COLO668 (cell line): ENCODE results near the gene SCGB1C2.
"Not testable (repeated sequence)": the region's sequence is repeated elsewhere in the genome, so short reads cannot be mapped to it uniquely, and the experiment has no call there.

Source experiments
- DNase-seq: peaks from one replicate; lab custom pipeline; 2025; ENCODE audit not compliant: unreplicated experiment; lab: John Stamatoyannopoulos, UW

Gene SCGB1C2

DNA sequence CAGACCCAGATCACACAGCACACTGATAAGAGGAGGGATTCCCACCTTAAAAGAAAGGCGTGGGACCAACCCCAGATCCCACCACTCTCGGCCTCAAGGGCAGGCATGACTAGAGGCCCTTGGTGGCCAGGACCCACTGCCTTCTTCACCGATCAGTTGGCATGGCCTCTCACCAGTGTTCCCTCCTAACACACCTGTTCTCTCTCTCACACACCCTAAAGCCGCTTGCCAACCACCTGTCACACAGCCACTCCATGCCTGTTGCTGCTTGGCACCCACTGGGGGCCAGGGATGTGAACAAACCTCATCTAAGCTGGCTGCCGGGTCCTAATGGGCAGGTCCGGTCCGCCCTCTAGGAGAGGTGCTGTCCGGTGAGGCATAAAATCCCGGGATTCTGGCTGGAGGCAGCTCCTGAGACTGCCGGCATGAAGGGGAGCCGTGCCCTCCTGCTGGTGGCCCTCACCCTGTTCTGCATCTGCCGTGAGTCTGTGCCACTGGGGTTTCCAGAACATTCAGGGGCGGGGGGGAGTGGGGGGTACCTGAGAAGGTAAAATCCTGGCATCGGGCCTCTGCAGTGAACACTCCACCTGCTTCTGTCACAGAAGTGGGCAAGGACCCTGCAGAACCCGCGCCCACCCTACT, at the start of gene SCGB1C2:
TSS of gene SCGB1C2 (plus strand) at position 404 of the 642 bp plus-strand sequence. CDS start at position 426, 22 bp downstream.
- DNase-seq, result not testable (repeated sequence)

DNA sequence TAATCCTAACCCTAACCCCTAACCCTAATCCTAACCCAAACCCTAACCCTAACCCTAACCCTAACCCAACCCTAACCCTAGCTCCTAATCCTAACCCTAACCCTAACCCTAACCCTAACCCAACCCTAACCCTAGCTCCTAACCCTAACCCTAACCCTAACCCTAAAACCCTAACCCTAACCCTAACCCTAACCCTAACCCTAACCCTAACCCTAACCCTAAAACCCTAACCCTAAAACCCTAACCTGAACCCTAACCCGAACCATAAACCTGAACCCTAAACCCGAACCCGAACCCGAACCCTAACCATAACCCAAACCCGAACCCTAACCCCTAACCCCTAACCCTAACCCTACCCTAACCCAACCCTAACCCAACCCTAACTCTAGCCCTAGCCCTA, 24.3 kb upstream of the SCGB1C2 start:
- DNase-seq, result not testable (repeated sequence)

DNA sequence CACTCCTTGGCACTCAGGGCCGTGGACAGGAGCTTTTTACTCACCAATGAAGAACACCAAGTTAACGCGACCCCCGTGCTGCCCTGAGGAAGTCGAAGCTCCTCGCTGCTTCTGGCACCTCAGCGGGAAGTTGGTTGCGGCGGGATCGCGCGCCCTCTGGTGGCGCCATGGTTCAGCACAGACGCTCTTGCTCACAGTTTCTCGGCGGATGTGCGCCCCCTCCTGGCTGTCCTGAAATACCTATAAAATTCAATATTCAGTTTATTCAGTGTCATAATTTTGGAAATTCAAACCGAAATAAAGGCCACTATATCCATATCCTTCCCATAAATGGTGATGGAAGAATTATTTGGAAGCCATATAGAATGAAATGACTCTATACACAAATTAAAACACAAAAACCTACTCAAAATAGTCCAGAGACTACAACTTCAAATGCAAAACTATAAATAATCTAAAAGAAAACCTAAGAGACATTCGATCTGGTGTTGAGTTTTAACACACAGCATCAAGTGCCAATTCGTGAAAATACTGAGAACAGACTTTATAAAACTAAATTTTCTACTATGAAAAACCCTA, 18.9 kb upstream of the SCGB1C2 start:
- not testable (repeated sequence) for DNase-seq

DNA sequence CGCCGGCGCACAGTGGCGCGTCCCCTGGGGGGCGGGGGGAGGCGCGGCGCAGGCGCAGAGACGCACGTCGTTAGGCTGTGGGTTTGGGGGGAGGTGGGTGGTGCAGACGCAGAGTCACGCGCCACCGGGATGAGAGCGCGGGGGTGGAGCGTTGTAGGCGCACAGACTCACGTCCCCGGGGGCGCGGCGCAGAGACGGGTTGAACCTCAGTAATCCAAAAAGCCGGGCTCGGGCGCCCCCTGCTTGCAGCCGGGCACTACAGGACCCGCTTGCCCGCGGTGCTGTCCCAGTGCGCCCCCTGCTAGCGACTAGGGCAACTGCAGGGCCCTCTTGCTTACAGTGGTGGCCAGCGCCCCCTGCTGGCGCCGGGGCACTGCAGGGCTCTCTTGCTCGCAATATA, 3.4 kb upstream of the SCGB1C2 start:
- DNase-seq, result not testable (repeated sequence)

DNA sequence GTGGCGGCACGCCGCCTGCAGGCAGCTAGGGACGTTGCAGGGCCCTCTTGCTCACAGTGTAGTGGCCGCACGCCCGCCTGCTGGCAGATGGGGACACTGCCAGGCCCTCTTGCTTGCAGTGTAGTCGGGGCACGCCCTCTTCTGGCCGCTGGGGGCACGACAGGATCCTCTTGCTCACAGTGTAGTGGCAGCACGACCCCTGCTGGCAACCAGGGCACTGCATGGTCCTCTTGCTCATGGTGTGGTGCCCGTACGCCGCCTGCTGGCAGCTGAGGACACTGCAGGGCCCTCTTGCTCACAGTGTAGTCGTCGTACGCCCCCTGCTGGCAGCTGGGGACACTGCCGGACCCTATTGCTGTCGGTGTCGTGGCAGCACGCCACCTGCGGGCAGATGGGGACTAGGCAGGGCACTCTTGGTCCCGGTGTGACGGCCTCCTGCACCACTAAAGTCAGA, 3.0 kb upstream of the SCGB1C2 start:
- DNase-seq, result not testable (repeated sequence)

DNA sequence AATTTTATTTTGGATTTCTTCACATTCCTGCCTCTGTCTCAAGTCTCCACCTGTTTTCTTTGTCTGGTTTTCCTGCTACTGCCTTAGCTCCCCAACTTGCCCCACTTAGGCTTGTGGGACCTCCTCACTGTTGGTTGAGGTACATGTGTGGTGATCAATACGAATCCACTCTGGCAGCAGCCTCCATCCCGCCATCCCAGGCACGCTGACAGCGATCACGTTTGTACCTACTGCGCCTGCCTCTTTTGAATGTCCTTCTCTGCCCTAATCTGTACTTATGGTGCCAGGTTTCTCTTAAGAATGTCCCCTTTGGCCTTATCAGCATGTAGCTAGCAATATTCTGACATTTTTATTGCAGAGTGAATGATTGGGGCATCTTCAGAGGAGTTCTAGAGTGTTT, 2.3 kb upstream of the SCGB1C2 start:
- DNase-seq, result not testable (repeated sequence)

DNA sequence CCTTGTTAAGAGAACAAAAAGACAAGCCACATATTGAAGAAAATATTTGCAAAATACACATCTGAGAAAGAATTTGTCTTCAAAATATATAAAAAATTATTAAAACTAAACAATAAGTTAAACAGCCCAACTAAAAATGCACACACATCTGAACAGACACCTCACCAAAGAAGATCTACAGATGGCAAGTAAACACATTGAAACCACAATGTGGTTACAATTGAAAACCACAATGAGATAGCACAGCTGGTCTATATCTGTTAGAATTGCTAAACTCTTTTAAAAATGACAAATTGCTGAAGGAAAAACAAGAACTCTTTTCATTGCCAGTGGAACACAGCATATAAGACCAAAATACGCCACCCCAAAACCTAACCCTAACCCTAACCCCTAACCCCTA, 1.5 kb upstream of the SCGB1C2 start:
- DNase-seq, result not testable (repeated sequence)

DNA sequence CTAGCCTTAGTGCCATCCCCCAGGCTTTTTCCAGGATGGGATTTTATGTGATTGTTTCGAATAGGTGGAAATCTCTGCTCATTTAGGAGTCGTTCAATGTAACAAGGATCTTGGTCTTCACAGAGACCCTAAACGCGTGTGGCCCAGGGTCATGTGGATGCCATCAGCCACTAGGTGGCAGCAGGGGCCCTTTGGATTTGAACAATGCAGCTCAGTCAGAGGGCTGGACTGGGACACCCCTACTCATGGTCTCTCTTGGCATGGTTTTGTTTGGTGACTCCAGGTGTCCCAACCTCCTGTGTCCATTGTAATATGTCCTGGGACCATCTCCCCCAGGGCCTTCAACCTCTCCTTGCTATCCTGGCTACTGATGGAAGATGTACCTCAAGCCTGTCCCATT, 838 bp upstream of the SCGB1C2 start:
- not testable (repeated sequence) for DNase-seq

DNA sequence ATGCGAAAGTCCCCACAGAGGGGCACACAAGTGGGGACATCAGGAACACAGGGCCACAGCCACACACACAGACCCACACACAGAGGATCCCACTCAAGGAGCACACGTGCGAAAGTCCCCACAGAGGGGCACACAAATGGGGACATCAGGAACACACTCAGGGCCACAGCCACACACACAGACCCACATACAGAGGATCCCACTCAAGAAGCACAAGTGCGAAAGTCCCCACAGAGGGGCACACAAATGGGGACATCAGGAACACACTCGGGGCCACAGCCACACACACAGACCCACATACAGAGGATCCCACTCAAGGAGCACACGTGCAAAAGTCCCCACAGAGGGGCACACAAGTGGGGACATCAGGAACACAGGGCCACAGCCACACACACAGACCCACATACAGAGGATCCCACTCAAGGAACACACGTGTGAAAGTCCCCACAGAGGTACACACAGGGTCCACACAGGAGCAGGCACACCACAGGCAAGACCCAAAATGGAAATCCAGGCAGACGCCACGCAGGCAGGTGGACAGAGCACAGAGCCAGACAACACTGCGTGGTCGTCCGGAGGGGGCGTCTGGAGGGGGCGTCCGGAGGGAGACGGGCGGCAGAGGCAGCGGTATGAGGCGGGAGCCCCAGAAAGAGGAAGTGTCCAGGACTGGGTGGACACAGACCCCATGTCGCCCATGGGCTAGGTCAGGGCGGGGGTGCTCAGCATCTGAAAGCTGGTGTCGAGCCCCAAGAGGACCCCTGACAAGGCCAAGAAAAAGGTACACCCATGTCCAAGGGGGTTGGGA, 2.2 kb downstream of the SCGB1C2 start:
- not testable (repeated sequence) for DNase-seq

DNA sequence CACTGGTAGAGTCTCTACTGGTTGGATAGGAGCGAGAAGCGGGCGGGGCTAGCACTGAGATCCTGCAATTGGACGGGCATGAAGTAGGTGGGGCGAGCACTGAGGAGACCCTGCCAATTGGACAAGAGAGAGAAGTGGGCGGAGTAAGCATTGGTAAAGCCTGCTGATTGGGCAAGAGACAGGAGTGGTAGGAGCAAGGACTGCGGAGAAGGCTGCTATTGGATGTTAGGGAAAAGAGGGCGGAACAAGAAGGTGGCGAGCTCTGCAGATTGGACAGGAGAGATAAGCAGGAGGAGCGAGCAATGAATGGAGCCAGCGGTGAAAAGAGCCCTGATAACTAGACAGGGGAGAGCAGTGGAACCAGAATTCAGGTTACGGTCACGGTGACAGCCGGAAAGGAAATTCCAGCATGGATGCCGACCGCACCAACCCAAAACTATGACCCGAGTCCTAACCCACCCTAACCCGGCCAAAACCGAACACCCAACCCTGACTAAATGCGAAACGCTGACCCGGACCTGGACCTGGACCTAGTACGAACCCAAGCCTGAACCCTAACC, 4.8 kb downstream of the SCGB1C2 start:
- DNase-seq, result no peak

DNA sequence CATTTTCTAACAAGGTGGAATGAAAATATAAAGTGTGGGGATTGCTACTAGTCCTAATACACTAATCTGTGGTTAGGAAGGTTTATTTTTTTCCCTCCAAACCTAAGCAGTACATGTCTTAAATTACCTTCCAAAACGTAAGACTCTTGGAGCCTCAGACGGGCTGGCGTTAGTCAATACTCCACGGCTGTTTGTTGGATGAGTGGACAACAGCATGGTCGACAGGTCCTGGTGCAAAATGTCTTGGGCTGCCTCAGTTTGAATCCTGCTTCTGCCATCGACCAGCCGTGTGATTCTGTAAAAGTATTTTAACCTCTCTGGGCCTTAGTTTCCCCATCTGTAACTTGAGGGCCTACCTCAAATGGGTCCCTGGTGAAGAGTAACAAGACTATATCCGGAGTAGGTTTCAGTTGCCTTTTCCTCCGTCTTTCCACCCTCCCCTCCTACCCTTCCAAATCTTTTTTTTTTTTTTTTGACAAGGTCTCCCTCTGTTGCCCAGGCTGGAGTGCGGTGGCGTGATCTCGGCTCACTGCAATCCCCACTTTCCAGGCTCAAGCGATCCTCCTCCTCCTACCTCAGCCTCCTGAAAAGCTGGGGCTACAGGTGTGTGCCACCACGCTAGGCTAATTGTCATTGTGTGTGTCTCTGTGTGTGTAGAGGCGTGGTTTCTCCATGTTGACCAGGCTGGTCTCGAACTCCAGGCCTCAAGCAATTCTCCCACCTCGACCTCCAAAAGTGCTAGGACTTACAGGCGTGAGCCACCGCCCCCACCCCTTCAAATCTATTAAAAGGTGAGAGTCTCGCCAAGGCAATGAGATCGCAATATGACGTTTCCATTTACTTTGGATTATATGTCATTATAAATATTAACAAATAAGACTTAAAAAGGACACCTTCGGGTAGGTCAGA, 5.8 kb downstream of the SCGB1C2 start:
- DNase-seq, result no peak

DNA sequence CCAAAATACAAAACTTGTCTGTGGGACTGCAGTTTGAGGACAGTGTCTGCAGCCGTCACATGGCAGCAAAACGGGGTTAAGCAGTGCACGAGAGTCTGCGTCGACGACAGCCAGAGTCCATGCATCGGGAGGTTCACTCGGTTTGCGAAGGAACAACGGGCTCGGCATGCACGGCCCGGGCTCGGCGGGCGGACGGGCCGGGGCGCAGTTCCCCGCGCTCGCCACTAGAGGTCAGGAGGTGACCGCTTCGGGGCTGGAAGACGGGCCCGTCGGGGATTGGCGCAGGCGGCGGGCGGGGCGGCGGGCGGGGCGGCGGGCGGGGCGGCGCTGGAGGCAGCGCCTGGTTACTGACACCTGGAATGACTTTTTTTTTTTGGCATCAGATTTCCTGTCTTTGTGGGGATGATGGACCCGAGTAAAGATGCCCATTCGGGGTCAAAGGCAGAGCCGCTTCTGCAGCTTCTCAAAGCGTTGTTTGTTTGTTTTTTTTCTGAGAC, 6.5 kb downstream of the SCGB1C2 start:
- DNase-seq, result peak; percentile 71

DNA sequence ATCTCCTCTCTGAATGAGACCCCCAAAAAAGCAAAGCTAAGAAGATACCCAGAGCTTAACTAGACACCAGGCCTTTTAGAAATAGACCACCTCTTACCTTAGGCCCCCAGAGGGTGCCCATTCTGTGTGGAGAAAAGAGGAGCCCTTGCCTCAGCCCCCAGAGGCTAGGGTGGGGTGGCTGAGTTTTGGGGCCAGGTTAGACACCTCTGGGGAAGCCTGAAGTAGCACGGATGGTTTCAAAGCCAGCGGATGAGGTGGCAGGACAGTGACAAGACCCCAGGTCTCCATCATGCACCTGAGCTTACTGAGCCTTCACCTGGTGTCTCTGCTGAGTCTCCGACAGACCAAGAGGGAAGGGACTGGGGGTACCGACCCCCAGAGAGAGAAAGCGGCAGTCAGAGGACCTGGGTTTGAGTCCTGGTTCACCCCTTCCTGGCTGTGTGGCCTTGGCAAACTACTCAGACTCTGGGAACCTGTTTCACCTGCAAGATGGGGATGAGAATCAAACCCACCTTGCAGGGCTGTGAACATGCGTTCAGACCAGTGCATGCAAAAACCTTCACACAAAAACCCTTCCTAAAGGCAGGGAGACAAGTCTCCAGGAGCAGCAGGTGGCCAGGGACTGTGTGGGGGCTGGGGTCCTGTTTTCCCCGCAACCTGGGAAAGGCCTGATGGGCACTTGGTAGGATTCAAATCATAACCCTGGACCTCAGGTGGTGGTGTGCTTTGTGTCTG, 7.7 kb downstream of the SCGB1C2 start:
- DNase-seq, result no peak

DNA sequence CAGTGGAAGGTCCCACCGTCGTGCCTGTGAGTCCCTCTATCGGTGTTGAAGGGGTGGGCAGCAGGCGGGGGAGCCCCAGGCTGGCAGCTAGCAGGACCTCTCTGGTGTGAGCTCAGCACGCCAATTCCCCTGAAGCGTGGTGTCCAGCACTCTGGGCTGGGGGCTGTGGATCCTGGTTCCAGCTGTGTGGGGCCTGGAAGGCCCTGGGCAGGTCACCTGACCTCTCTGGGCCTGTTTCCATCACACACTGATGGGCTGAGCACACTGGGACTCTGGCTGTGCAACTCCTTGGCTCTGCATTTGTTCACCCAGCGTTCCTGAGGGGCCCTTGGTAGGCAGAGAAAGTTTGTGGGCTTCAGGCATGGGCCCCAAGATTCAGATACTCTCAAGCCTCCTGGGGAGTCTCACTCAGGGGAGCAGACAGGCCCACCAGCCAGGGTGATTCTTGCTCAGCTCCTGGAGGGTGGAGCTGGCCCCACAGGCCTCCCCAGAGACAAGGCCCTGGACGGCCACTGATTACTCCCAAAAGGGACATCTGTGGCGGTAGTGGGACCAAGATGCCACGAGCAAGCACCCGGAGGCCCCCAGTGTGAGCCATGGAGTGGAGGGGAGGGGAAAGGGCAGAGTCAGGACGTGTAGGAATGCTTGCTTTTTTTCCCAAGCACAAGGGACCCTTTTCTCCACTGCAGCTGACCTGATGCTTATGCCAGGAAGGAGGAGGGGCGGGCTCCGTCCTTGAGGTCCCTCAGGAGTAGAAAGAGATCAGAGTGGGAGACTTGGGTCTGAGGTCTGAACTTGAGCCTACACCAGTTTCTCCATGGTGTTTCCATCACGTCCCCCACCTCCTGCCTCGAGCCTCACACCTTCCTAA, 8.5 kb downstream of the SCGB1C2 start:
- DNase-seq, result no peak

DNA sequence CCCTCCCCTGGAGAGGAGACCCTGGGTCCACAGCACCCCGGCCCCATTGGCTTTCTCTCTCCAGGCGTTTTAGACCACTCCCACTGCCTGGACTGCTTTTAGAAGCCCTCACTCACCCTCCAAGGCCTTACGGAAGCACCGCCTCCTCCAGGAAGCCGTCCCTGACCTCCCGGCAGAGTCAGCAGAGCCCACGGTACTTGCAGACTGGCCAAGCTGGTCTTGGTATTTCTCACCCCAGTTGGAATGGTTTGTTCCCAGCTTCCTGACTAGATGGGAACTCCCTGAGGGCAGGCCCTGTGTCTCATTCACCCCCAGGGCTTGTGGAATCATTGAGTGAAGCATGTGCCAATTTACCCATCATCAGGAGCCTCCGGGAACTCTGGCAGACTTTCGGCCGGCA, 9.2 kb downstream of the SCGB1C2 start:
- no peak for DNase-seq

DNA sequence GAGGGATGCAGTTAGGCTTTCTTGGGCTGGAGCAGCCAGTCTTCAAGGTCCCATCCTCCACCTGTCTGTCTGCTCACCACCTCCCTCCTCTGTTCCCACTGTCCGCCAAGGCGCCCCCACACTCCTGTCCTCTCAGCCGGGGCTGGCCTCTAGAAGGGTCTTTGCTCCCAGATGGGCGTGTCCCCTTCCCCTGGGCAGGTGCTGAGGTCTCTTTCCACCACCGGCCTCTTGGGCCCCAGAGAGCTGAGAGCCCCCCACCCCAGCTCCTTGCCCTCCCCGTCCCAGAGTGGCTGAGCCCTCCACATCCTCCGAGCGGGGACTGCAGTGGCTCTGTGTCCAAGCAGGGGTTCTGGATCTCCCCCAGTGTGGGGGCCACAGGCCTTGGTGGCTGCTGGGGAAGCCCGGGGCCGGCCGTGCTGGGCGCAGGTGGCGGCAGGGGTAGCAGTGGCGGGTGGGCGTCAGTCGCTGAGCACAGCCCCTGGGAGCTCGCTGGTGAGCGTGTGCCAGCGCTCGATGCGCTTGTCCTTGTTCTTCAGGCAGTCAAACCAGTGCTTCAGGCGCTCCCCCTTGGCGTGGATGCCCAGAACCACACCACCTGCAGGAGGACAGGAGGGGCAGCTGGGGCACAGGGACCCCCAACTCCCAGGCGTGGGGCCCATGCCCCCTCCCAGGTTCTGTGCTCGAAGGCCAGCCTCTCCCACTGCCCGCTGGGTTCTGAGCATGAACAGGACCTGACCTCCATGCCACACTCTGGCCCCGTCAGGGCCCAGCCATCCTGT, 9.8 kb downstream of the SCGB1C2 start:
- no peak for DNase-seq

DNA sequence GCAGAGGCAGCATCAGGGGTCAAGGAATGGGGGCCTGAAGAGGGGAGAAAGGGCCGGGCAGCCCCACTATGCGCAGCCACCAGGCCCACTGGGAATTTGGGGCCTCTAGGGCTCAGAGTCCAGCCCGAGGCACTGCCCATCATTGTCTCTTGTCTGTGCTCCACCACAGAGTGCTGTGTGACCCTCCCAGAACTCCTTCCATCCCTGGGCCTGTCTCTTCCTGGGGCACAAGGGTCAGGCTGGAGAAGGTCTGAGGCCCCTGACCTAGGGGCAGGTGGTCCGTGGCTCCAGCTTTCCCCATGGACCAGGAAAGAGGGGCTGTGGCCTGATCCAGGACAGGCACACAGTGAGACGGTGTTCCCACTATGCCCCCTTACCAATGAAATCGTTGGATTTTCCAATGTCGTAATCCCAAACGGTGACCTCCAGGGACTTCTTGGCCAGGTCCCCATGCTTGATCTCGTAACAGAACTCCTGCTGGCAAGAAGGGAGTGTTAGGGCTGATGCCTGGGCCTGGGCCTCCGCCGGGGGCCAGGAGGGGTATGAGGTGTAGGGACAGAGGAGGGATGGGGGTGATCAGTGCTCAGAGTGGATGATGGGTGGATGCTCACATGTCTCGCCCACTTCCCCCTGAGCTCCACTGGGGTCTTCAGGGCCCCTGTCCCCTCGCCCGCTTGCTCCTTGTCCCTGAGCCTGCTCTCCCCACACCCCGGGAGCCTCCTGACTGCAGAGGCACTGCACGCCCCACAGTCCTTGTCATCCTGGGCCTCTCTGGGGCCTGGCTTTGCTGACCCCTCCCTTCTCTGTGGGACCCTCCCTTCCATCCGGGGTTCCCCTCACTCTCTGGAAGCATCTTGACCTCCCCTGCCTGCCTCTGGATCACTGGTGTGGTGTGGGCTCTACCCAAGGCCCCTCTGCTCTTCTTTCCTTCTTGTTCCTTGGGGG, 10.7 kb downstream of the SCGB1C2 start:
- DNase-seq, result no peak
